Measurements from ENCODE around the gene GNPAT.

GNPAT gene

GRCh38 chr1:231318568-231318967 is 77.6 kb downstream of the GNPAT start:
- no peak for DNase-seq

- no peak for DNase-seq
These were observed 78.1 kb downstream of the GNPAT start for GRCh38 chr1:231319080-231319479.

- DNase-seq = no peak
These were observed 82.0 kb downstream of the GNPAT start for GRCh38 chr1:231322880-231323530.

GRCh38 chr1:231324660-231325059 is 83.6 kb downstream of the GNPAT start:
- DNase-seq = no peak

GRCh38 chr1:231326248-231326647 is 85.2 kb downstream of the GNPAT start:
- DNase-seq = no peak

Measured in DMS53 (cell line).